ENCODE results near the gene ARHGEF25. TPM values are rescaled to one million over a fixed set of nuclear protein-coding genes. Genes with fewer than 3 reads are reported as not detected.

Gene ARHGEF25
- total RNA-seq, 1 experiment from 2014 or later: 5.2 TPM

- Histone ChIP-seq H3K4me3 (ENCODE audit: low read depth, low read length) (no peak overlapping the region), H3K36me3 (ENCODE audit: control insufficient read depth, insufficient read depth, low read length) (peaks cover 1% of the 10 kb centered on the region; the same call in 1 of the 2 replicates), H3K27me3 (replicated peaks; ENCODE audit: control insufficient read depth, insufficient read depth, low read length) (no peaks in the 10 kb centered on the region), H3K9me3 (no peaks in the 10 kb centered on the region), H3K4me1 (peaks cover 6% of the 10 kb centered on the region; the same call in 1 of the 2 replicates)
- DNase-seq: no peak
- no peaks in the 10 kb centered on the region for H3K9me3 Mint-ChIP-seq (ENCODE audit: unreplicated experiment)
- H3K27ac Mint-ChIP-seq (ENCODE audit: unreplicated experiment): no peak overlapping the region
- no TSS peak for BruUV-seq (replicated peaks)
- no peak overlapping the region for H3K4me3 Mint-ChIP-seq (ENCODE audit: unreplicated experiment)
- CTCF ChIA-PET: no interaction called here
- H3K4me1 Mint-ChIP-seq (ENCODE audit: low read depth, unreplicated experiment): peaks cover 7% of the 10 kb centered on the region
- H3K27me3 Mint-ChIP-seq (ENCODE audit: insufficient read depth, unreplicated experiment): no peaks in the 10 kb centered on the region
- no peak for TF ChIP-seq CTCF (IDR thresholded peaks at IDR 0.05; ENCODE audit: insufficient read depth in 1 of 2, low read depth in 1 of 2, low read length in 1 of 2, severe bottlenecking in 1 of 2, unreplicated experiment in 1 of 2)
- H3K36me3 Mint-ChIP-seq (ENCODE audit: insufficient read depth, unreplicated experiment): no peaks in the 10 kb centered on the region
- intact Hi-C loops (cut with micrococcal nuclease; ENCODE audit: unreplicated experiment): no loop called here
- POLR2A ChIA-PET: interaction anchor here (0.6 kb wide), 1 partner anchor 16 kb away, joined by 3 read pairs; no protein-coding TSS in a partner anchor
These were observed 4.8 kb upstream of the ARHGEF25 start for GRCh38 chr12:57606399-57606798.

GRCh38 chr12:57606821-57607220 is 4.4 kb upstream of the ARHGEF25 start:
- no TSS peak for BruUV-seq (replicated peaks)
- no peak overlapping the region for H3K4me3 Mint-ChIP-seq (ENCODE audit: unreplicated experiment)
- H3K4me1 Mint-ChIP-seq (ENCODE audit: low read depth, unreplicated experiment): peaks cover 7% of the 10 kb centered on the region
- no peaks in the 10 kb centered on the region for H3K36me3 Mint-ChIP-seq (ENCODE audit: insufficient read depth, unreplicated experiment)
- POLR2A ChIA-PET: no interaction called here
- Histone ChIP-seq H3K36me3 (ENCODE audit: control insufficient read depth, insufficient read depth, low read length) (peaks cover 1% of the 10 kb centered on the region; the same call in 1 of the 2 replicates), H3K27me3 (replicated peaks; ENCODE audit: control insufficient read depth, insufficient read depth, low read length) (no peaks in the 10 kb centered on the region), H3K4me1 (peaks cover 6% of the 10 kb centered on the region; the same call in 1 of the 2 replicates), H3K4me3 (ENCODE audit: low read depth, low read length) (no peak overlapping the region), H3K9me3 (no peaks in the 10 kb centered on the region)
- TF ChIP-seq CTCF (IDR thresholded peaks at IDR 0.05; ENCODE audit: insufficient read depth in 1 of 2, low read depth in 1 of 2, low read length in 1 of 2, severe bottlenecking in 1 of 2, unreplicated experiment in 1 of 2): no peak
- no peaks in the 10 kb centered on the region for H3K27me3 Mint-ChIP-seq (ENCODE audit: insufficient read depth, unreplicated experiment)
- CTCF ChIA-PET: no interaction called here
- intact Hi-C loops (cut with micrococcal nuclease; ENCODE audit: unreplicated experiment): no loop called here
- no peak overlapping the region for H3K27ac Mint-ChIP-seq (ENCODE audit: unreplicated experiment)
- H3K9me3 Mint-ChIP-seq (ENCODE audit: unreplicated experiment): no peaks in the 10 kb centered on the region
- no peak for DNase-seq

- H3K4me3 ChIP-seq (ENCODE audit: low read depth, low read length): no peak overlapping the region
- intact Hi-C loops (cut with micrococcal nuclease; ENCODE audit: unreplicated experiment): no loop called here
- H3K4me3 Mint-ChIP-seq (ENCODE audit: unreplicated experiment): no peak overlapping the region
- H3K4me1 ChIP-seq: peaks cover 6% of the 10 kb centered on the region; the same call in 1 of the 2 replicates
- POLR2A ChIA-PET: no interaction called here
- DNase-seq: no peak
- no peak overlapping the region for H3K27ac Mint-ChIP-seq (ENCODE audit: unreplicated experiment)
- no peaks in the 10 kb centered on the region for H3K9me3 Mint-ChIP-seq (ENCODE audit: unreplicated experiment)
- no peaks in the 10 kb centered on the region for H3K9me3 ChIP-seq
- no peaks in the 10 kb centered on the region for H3K27me3 Mint-ChIP-seq (ENCODE audit: insufficient read depth, unreplicated experiment)
- H3K36me3 ChIP-seq (ENCODE audit: control insufficient read depth, insufficient read depth, low read length): no peaks in the 10 kb centered on the region; the same call in 1 of the 2 replicates
- peaks cover 7% of the 10 kb centered on the region for H3K4me1 Mint-ChIP-seq (ENCODE audit: low read depth, unreplicated experiment)
- no peak for TF ChIP-seq CTCF (IDR thresholded peaks at IDR 0.05; ENCODE audit: insufficient read depth in 1 of 2, low read depth in 1 of 2, low read length in 1 of 2, severe bottlenecking in 1 of 2, unreplicated experiment in 1 of 2)
- no peaks in the 10 kb centered on the region for H3K27me3 ChIP-seq (replicated peaks; ENCODE audit: control insufficient read depth, insufficient read depth, low read length)
- no TSS peak for BruUV-seq (replicated peaks)
- CTCF ChIA-PET: interaction anchor here (2.0 kb wide), 1 partner anchor 24 kb away, joined by 10 read pairs; no protein-coding TSS in a partner anchor
- no peaks in the 10 kb centered on the region for H3K36me3 Mint-ChIP-seq (ENCODE audit: insufficient read depth, unreplicated experiment)
These were observed 3.1 kb upstream of the ARHGEF25 start for GRCh38 chr12:57607958-57608663.

All from Caco-2 (cell line).